ENCODE results near the gene CMTM3.
A peak's percentile ranks its signal among the peaks of the same experiment; 100 is the strongest.
"Not testable (repeated sequence)": the region's sequence is repeated elsewhere in the genome, so short reads cannot be mapped to it uniquely, and the experiment has no call there.

Gene CMTM3

GRCh38 chr16:66580605-66581209 is 23.8 kb upstream of the CMTM3 start:
- peak; percentile 10 for DNase-seq
- in situ Hi-C loops (cut with HindIII; ENCODE audit: low pct_ligation_motif_present, low pct_unique_long_range_greater_than_20kb, low sequenced_read_pairs): no loop called here

- in situ Hi-C loops (cut with HindIII; ENCODE audit: low pct_ligation_motif_present, low pct_unique_long_range_greater_than_20kb, low sequenced_read_pairs): no loop called here
- no peak for DNase-seq
These were observed 23.1 kb upstream of the CMTM3 start for GRCh38 chr16:66581246-66581952.

- in situ Hi-C loops (cut with HindIII; ENCODE audit: low pct_ligation_motif_present, low pct_unique_long_range_greater_than_20kb, low sequenced_read_pairs): no loop called here
- DNase-seq: no peak
These were observed 18.8 kb upstream of the CMTM3 start for GRCh38 chr16:66585481-66586239.

GRCh38 chr16:66587881-66588600 is 16.5 kb upstream of the CMTM3 start:
- no peak for DNase-seq
- in situ Hi-C loops (cut with HindIII; ENCODE audit: low pct_ligation_motif_present, low pct_unique_long_range_greater_than_20kb, low sequenced_read_pairs): no loop called here

- in situ Hi-C loops (cut with HindIII; ENCODE audit: low pct_ligation_motif_present, low pct_unique_long_range_greater_than_20kb, low sequenced_read_pairs): no loop called here
- DNase-seq: peak; percentile 66
These were observed 15.4 kb upstream of the CMTM3 start for GRCh38 chr16:66588981-66589713.

GRCh38 chr16:66590322-66590721 is 14.2 kb upstream of the CMTM3 start:
- in situ Hi-C loops (cut with HindIII; ENCODE audit: low pct_ligation_motif_present, low pct_unique_long_range_greater_than_20kb, low sequenced_read_pairs): no loop called here

GRCh38 chr16:66591018-66591417 is 13.5 kb upstream of the CMTM3 start:
- in situ Hi-C loops (cut with HindIII; ENCODE audit: low pct_ligation_motif_present, low pct_unique_long_range_greater_than_20kb, low sequenced_read_pairs): no loop called here
- no peak for DNase-seq

More at GRCh38 chr16:66590322-66590721, 14.2 kb upstream of the CMTM3 start:
- DNase-seq: no peak

GRCh38 chr16:66592241-66592640 is 12.3 kb upstream of the CMTM3 start:
- DNase-seq: no peak
- in situ Hi-C loops (cut with HindIII; ENCODE audit: low pct_ligation_motif_present, low pct_unique_long_range_greater_than_20kb, low sequenced_read_pairs): no loop called here

- in situ Hi-C loops (cut with HindIII; ENCODE audit: low pct_ligation_motif_present, low pct_unique_long_range_greater_than_20kb, low sequenced_read_pairs): no loop called here
- no peak for DNase-seq
These were observed 11.7 kb upstream of the CMTM3 start for GRCh38 chr16:66592814-66593213.

GRCh38 chr16:66594739-66595138 is 9.8 kb upstream of the CMTM3 start:
- no peak for DNase-seq

GRCh38 chr16:66596559-66596958 is 7.9 kb upstream of the CMTM3 start:
- DNase-seq; in situ Hi-C loops (cut with HindIII; ENCODE audit: low pct_ligation_motif_present, low pct_unique_long_range_greater_than_20kb, low sequenced_read_pairs): not testable (repeated sequence)

More at GRCh38 chr16:66594739-66595138, 9.8 kb upstream of the CMTM3 start:
- in situ Hi-C loops (cut with HindIII; ENCODE audit: low pct_ligation_motif_present, low pct_unique_long_range_greater_than_20kb, low sequenced_read_pairs): no loop called here

GRCh38 chr16:66596986-66597848 is 7.3 kb upstream of the CMTM3 start:
- DNase-seq: no peak
- in situ Hi-C loops (cut with HindIII; ENCODE audit: low pct_ligation_motif_present, low pct_unique_long_range_greater_than_20kb, low sequenced_read_pairs): no loop called here

GRCh38 chr16:66598111-66598510 is 6.4 kb upstream of the CMTM3 start:
- no peak for DNase-seq
- in situ Hi-C loops (cut with HindIII; ENCODE audit: low pct_ligation_motif_present, low pct_unique_long_range_greater_than_20kb, low sequenced_read_pairs): no loop called here

- in situ Hi-C loops (cut with HindIII; ENCODE audit: low pct_ligation_motif_present, low pct_unique_long_range_greater_than_20kb, low sequenced_read_pairs): no loop called here
- no peak for DNase-seq
These were observed 4.8 kb upstream of the CMTM3 start for GRCh38 chr16:66599726-66600125.

- in situ Hi-C loops (cut with HindIII; ENCODE audit: low pct_ligation_motif_present, low pct_unique_long_range_greater_than_20kb, low sequenced_read_pairs): no loop called here
- no peak for DNase-seq
These were observed 4.0 kb upstream of the CMTM3 start for GRCh38 chr16:66600477-66600876.

- no peak for DNase-seq
- in situ Hi-C loops (cut with HindIII; ENCODE audit: low pct_ligation_motif_present, low pct_unique_long_range_greater_than_20kb, low sequenced_read_pairs): no loop called here
These were observed 3.0 kb upstream of the CMTM3 start for GRCh38 chr16:66601471-66601870.

- DNase-seq: peak; percentile 70
- in situ Hi-C loops (cut with HindIII; ENCODE audit: low pct_ligation_motif_present, low pct_unique_long_range_greater_than_20kb, low sequenced_read_pairs): no loop called here
These were observed 748 bp upstream of the CMTM3 start for GRCh38 chr16:66603537-66604375.
